HG03066 (cell line): ENCODE results near the gene STARD9.
"Not testable (repeated sequence)": the region's sequence is repeated elsewhere in the genome, so short reads cannot be mapped to it uniquely, and the experiment has no call there.

ENCODE experiments used
- ATAC-seq: cut with Tn5 transposase; IDR thresholded peaks from one replicate; pipeline ENCODE4 v1.9.1; 2021; ENCODE audit warnings: low read depth; ENCODE audit not compliant: unreplicated experiment

Gene STARD9

DNA sequence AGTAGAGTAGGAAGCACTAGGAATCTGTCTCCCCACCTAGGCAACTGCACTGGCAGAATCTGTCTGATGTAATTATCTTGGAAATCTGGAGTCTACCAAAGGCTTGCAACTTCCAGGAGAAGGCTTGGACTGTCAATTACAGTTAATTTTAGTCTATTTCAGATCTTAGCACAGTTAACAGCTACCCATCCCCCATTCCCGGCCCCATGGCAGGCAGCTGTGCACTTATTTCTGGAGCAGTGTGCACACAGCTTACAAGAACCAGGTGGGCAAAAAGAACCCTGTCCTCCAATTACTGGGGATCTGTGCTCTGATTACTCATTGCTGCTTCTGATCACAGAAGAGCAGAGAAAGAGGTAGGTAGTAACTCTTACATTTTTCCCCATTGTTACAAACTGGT lies 173.9 kb downstream of the STARD9 start:
- no peak for ATAC-seq

DNA sequence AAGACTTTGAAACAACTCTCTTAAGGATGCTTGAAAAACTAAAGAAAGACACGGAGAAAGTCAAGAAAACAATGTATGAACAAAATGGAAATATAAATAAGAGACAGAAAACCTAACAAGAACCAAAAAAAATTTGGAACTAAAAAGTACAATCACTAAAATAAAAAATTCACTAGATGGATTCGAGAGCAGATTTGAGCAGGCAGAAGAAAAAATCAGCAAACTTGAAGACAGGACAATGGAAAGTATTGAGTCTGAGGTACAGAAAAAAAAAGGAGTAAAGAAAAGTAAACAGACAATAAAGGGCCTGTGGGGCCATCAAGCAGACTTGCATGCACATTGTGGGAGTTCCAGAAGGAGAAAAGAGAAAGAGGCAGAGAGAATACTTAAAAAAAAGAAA lies 174.9 kb downstream of the STARD9 start:
- no peak for ATAC-seq

DNA sequence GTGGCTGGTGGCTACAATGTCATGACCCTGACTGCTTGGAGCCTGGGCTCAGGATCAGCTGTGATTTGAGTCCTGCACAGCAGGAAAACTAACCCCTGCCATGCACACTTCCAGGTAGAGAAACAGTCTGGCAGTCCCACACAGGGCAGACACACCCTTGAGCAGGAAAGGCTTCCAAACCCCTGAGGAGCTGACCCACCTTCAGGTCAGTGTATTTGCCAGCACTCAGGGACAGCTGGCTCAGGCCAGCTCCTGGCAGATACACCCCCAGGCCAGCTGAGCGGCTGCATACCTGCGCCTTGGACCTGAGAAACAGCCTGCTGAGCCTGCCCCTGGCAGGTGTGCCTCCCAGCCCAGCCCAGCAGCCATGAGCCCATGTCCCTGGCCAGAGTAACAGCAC lies 183.7 kb downstream of the STARD9 start:
- ATAC-seq = no peak

DNA sequence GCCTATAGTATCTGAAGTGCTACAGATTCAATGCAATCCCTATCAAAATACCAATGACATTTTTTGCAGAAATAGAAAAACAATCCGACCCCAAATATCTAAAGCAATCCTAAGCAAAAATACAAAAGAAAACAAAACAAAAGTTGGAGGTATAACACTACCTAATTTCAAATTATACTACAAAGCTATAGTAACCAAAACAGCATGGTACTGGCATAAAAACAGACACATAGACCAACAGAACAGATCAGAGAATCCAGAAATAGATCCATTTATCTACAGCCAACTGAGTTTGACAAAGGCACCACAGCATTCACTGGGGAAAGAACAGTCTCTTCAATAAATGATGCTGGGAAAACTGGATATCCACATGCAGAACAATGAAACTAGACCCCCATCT lies 185.4 kb downstream of the STARD9 start:
- ATAC-seq = no peak

DNA sequence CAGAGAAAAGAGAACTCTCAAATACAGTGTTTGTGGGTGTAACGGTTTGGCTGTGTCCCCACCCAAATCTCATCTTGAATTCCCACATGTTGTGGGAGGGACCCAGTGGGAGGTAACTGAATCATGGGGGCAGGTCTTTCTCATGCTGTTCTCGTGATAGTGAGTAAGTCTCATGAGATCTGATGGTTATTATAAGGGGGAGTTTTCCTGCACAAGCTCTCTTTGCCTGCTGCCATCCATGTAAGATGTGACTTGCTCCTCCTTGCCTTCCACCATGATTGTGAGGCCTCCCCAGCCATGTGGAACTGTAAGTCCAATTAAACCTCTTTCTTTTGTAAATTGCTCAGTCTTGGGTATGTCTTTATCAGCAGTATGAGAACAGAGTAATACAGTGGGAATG lies 186.4 kb downstream of the STARD9 start:
- not testable (repeated sequence) for ATAC-seq

DNA sequence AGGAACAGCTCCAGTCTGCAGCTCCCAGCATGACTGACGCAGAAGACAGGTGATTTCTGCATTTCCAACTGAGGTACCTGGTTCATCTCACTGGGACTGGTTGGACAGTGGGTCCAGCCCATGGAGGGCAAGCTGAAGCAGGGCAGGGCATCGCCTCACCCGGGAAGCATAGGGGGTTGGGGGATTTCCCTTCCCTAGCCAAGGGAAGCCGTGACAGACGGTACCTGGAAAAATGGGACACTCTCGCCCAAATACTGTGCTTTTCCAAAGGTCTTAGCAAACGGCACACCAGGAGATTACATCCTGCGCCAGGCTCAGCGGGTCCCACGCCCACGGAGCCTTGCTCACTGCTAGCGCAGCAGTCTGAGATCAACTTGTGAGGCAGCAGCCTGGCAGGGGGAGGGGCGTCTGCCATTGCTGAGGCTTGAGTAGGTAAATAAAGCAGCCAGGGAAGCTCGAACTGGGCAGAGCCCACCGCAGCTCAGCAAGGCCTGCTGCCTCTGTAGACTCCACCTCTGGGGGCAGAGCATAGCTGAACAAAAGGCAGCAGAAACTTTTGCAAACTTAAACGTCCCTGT lies 188.8 kb downstream of the STARD9 start:
- ATAC-seq = not testable (repeated sequence)

DNA sequence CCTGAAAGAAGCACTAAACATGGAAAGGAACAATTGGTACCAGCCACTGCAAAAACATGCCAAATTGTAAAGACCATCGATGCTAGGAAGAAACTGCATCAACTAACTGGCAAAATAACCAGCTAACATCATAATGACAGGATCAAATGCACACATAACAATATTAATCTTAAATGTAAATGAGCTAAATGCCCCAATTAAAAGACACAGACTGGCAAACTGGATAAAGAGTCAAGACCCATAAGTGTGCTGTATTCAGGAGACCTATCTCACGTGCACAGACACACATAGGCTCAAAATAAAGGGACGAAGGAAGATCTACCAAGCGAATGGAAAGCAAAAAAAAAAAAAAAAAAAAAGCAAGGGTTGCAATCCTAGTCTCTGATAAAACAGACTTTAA lies 190.7 kb downstream of the STARD9 start:
- ATAC-seq = not testable (repeated sequence)
